Middle frontal gyrus (tissue), 1 donor: ENCODE measurements around the gene EPS15.
"Not testable (repeated sequence)": the region's sequence is repeated elsewhere in the genome, so short reads cannot be mapped to it uniquely, and the experiment has no call there.

Experiments
- DNase-seq: peaks from one replicate; pipeline ENCODE4 v3.0.0-alpha.2; 2015; ENCODE audit warnings: low spot score; ENCODE audit errors: extremely low spot score

EPS15 gene

GRCh38 chr1:51386259-51386658 lies 132.8 kb downstream of the EPS15 start:
- DNase-seq, result not testable (repeated sequence)

GRCh38 chr1:51385776-51386175 lies 133.3 kb downstream of the EPS15 start:
- DNase-seq, result no peak

GRCh38 chr1:51381964-51382363 lies 137.1 kb downstream of the EPS15 start:
- DNase-seq, result no peak

GRCh38 chr1:51380936-51381335 lies 138.1 kb downstream of the EPS15 start:
- no peak for DNase-seq

- no peak for DNase-seq
These were observed 140.2 kb downstream of the EPS15 start for GRCh38 chr1:51378871-51379270.

- no peak for DNase-seq
These were observed 145.2 kb downstream of the EPS15 start for GRCh38 chr1:51373898-51374297.

GRCh38 chr1:51372561-51372960 lies 146.5 kb downstream of the EPS15 start:
- DNase-seq, result no peak

- no peak for DNase-seq
These were observed 149.9 kb downstream of the EPS15 start for GRCh38 chr1:51369171-51369570.

- DNase-seq, result no peak
These were observed 153.3 kb downstream of the EPS15 start for GRCh38 chr1:51365774-51366173.

GRCh38 chr1:51359879-51360278 lies 159.2 kb downstream of the EPS15 start:
- DNase-seq, result no peak

- no peak for DNase-seq
These were observed 163.7 kb downstream of the EPS15 start for GRCh38 chr1:51355382-51355781.

- no peak for DNase-seq
These were observed 164.7 kb downstream of the EPS15 start for GRCh38 chr1:51354416-51354815.

GRCh38 chr1:51351907-51352306 lies 167.2 kb downstream of the EPS15 start:
- no peak for DNase-seq

GRCh38 chr1:51349862-51350261 lies 169.2 kb downstream of the EPS15 start:
- no peak for DNase-seq

GRCh38 chr1:51348147-51348527 lies 170.9 kb downstream of the EPS15 start:
- no peak for DNase-seq

GRCh38 chr1:51347398-51348146 lies 171.5 kb downstream of the EPS15 start:
- DNase-seq, result no peak

- DNase-seq, result no peak
These were observed 172.8 kb downstream of the EPS15 start for GRCh38 chr1:51346086-51346942.

- no peak for DNase-seq
These were observed 173.8 kb downstream of the EPS15 start for GRCh38 chr1:51345300-51345687.

GRCh38 chr1:51344602-51345299 lies 174.3 kb downstream of the EPS15 start:
- no peak for DNase-seq

- no peak for DNase-seq
These were observed 174.8 kb downstream of the EPS15 start for GRCh38 chr1:51344276-51344601.

GRCh38 chr1:51343624-51344023 lies 175.4 kb downstream of the EPS15 start:
- DNase-seq, result no peak

GRCh38 chr1:51342591-51343206 lies 176.4 kb downstream of the EPS15 start:
- DNase-seq, result no peak
